HL-60 (cell line): ENCODE measurements around the gene COL4A2.

Experiments
- DNase-seq, 2 experiments: peaks; one replicate each; pipeline ENCODE4 v3.0.0-alpha.2; 2010 to 2020; ENCODE audit warnings: low read depth in 1 of 2, low spot score in 1 of 2
- H3K27ac ChIP-seq: fragments of 250-450 bp; sonication (Bioruptor Pico); replicated peaks from 2 replicates; pipeline ENCODE4 v1.5.1; 2020; ENCODE audit warnings: mild to moderate bottlenecking, moderate library complexity
- H3K27me3 ChIP-seq: fragments of 250-450 bp; sonication (Bioruptor Pico); 2 replicates; pipeline ENCODE4 v1.5.1; 2021; ENCODE audit warnings: mild to moderate bottlenecking, moderate library complexity; ENCODE audit not compliant: insufficient read depth, poor library complexity, severe bottlenecking
- H3K4me3 ChIP-seq: replicated peaks from 2 replicates; pipeline ENCODE4 v1.5.1; 2011; ENCODE audit warnings: mild to moderate bottlenecking, control low read depth, low read length; ENCODE audit not compliant: insufficient read depth
- GABPA ChIP-seq: IDR thresholded peaks from 2 replicates; pipeline ENCODE4 v1.6.1; 2012; ENCODE audit warnings: low read depth
- POLR2AphosphoS5 ChIP-seq: IDR thresholded peaks from 2 replicates; pipeline ENCODE4 v1.6.1; 2012; ENCODE audit warnings: low read depth
- SPI1 ChIP-seq: IDR thresholded peaks from 2 replicates; pipeline ENCODE4 v1.6.1; 2012; ENCODE audit warnings: low read depth, mild to moderate bottlenecking, borderline replicate concordance
- TF ChIP-seq, protein P1 (sequence below): IDR thresholded peaks from 2 replicates; pipeline ENCODE4 v1.6.1; 2012; ENCODE audit warnings: low read depth; ENCODE audit not compliant: insufficient replicate concordance
- TF ChIP-seq, protein P2 (sequence below): IDR thresholded peaks from one replicate; pipeline ENCODE4 v1.5.1; 2011; ENCODE audit warnings: low read length, control low read depth, inconsistent platforms; ENCODE audit not compliant: insufficient read depth

Gene COL4A2

DNA sequence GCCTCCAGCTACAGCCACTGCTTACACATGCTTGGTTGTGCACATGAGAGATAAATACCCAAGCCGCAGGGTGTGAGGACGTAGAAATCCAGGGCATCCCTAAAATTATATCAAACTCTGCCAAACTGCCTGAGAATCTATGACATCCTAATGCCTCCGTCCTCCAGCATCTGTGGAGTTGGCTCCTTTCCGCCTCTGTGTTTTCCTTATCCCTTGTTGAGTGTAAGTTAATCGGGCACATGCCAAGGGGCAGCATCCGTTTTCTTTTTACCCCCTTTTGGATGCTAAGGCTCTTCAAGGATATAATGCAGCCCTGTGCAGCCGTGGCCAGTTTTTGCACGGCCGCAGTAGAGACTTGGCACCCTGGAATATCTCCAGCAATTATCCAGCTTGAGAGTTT is 66.5 kb downstream of the COL4A2 start:
- TF ChIP-seq POLR2AphosphoS5 (no peak), GABPA (no peak), SPI1 (no peak)
- TF ChIP-seq, protein P1, sequence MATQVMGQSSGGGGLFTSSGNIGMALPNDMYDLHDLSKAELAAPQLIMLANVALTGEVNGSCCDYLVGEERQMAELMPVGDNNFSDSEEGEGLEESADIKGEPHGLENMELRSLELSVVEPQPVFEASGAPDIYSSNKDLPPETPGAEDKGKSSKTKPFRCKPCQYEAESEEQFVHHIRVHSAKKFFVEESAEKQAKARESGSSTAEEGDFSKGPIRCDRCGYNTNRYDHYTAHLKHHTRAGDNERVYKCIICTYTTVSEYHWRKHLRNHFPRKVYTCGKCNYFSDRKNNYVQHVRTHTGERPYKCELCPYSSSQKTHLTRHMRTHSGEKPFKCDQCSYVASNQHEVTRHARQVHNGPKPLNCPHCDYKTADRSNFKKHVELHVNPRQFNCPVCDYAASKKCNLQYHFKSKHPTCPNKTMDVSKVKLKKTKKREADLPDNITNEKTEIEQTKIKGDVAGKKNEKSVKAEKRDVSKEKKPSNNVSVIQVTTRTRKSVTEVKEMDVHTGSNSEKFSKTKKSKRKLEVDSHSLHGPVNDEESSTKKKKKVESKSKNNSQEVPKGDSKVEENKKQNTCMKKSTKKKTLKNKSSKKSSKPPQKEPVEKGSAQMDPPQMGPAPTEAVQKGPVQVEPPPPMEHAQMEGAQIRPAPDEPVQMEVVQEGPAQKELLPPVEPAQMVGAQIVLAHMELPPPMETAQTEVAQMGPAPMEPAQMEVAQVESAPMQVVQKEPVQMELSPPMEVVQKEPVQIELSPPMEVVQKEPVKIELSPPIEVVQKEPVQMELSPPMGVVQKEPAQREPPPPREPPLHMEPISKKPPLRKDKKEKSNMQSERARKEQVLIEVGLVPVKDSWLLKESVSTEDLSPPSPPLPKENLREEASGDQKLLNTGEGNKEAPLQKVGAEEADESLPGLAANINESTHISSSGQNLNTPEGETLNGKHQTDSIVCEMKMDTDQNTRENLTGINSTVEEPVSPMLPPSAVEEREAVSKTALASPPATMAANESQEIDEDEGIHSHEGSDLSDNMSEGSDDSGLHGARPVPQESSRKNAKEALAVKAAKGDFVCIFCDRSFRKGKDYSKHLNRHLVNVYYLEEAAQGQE: no peak
- TF ChIP-seq, protein P2, sequence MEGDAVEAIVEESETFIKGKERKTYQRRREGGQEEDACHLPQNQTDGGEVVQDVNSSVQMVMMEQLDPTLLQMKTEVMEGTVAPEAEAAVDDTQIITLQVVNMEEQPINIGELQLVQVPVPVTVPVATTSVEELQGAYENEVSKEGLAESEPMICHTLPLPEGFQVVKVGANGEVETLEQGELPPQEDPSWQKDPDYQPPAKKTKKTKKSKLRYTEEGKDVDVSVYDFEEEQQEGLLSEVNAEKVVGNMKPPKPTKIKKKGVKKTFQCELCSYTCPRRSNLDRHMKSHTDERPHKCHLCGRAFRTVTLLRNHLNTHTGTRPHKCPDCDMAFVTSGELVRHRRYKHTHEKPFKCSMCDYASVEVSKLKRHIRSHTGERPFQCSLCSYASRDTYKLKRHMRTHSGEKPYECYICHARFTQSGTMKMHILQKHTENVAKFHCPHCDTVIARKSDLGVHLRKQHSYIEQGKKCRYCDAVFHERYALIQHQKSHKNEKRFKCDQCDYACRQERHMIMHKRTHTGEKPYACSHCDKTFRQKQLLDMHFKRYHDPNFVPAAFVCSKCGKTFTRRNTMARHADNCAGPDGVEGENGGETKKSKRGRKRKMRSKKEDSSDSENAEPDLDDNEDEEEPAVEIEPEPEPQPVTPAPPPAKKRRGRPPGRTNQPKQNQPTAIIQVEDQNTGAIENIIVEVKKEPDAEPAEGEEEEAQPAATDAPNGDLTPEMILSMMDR: no peak
- peaks cover 22% of the 10 kb centered on the region for H3K27me3 ChIP-seq
- no peak overlapping the region for H3K27ac ChIP-seq
- no peak overlapping the region for H3K4me3 ChIP-seq
- no peak for DNase-seq

DNA sequence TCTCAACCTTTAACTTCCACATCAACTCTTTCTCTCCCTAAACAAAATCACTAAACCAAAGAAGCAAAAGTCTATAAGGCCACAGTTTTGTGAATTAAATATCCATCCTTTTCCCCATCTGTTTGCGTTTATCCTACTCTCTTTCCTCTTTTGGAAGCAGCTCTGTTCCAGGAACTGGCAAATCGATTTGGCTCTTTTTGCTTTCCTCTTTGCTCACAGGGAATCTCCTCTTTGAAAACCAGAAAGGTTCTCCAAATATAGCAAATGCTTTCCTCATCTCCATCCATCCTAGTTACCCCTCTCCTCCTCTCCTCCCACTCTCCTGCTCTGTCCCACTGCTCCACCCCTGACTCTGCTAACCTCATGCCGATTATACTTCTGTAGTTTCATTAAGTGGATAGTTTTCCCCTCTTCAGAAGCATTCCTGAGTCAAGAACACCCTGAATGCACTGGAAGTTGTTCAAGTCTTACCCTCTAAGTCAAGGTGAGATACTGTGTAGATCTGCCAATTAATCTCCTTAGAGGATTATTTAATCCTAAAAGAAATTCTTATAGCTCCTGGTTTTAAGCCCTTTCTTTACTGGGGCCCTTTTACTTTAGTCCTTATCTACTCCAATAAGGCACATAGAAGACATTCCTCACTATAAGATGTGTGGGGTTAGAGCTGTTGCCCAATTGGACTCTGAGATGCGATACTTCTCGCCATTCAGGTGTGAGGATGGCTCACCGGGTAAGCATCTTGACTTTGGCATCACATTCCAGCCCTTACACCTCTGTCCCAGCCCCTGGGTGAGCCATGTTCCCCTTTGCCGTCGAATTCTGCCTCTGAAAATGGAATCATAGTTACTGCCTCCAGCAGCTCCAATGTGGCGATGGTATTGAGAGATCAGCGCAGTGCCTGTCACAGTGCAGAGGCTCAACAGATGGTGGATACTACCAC is 67.6 kb downstream of the COL4A2 start:
- no peak for DNase-seq
- Histone ChIP-seq H3K4me3 (no peak overlapping the region), H3K27me3 (peaks cover 22% of the 10 kb centered on the region), H3K27ac (no peak overlapping the region)
- TF ChIP-seq GABPA (no peak), SPI1 (no peak), POLR2AphosphoS5 (no peak)
- TF ChIP-seq, protein P1: no peak
- TF ChIP-seq, protein P2: no peak

DNA sequence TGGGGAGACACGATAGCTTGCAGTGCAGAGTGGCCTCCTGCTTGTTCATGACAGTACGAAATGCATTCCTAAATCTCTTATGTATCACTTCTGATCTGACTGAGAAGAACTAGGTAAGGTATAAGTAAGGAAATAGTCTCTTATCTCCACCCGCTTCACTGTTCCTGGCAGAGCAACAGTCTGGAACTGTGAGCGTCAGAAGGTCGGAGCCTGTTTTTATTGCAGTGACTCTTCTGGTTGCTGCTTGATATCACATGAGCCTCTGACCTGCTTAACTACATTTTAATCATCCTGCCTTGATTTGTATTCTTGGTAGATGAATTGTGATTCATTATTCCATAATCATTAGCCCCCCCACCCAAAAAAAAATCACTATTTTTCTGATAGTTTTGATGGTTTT is 69.0 kb downstream of the COL4A2 start:
- no peak overlapping the region for H3K4me3 ChIP-seq
- no peak for DNase-seq
- TF ChIP-seq, protein P1: no peak
- TF ChIP-seq SPI1: no peak
- TF ChIP-seq, protein P2: no peak
- no peak for TF ChIP-seq POLR2AphosphoS5
- no peak for TF ChIP-seq GABPA
- H3K27ac ChIP-seq: no peak overlapping the region
- H3K27me3 ChIP-seq: peaks cover 22% of the 10 kb centered on the region
